Stimulated activated CD8-positive, alpha-beta memory T cell treated with anti-CD3 and anti-CD28 coated beads, Interleukin-15, amount 100 ng/mL, for 24 hours (primary cell): ENCODE measurements around the gene LDHB.
"Not testable (repeated sequence)": the region's sequence is repeated elsewhere in the genome, so short reads cannot be mapped to it uniquely, and the experiment has no call there.

Experiments
- DNase-seq: peaks from one replicate; pipeline ENCODE4 v3.0.0-alpha.2; 2020; ENCODE audit warnings: low read depth

LDHB gene

GRCh38 chr12:21607701-21608100, 49.9 kb downstream of the LDHB start:
- DNase-seq: no peak

- no peak for DNase-seq
These were observed 51.5 kb downstream of the LDHB start for GRCh38 chr12:21606175-21606574.

- DNase-seq: no peak
These were observed 53.2 kb downstream of the LDHB start, which contains the start of gene GYS2 for GRCh38 chr12:21604245-21605101. Gene GYS2, minus strand, starts transcription at chr12:21604847. Its CDS starts 255 bp downstream, at chr12:21604592.

DNA sequence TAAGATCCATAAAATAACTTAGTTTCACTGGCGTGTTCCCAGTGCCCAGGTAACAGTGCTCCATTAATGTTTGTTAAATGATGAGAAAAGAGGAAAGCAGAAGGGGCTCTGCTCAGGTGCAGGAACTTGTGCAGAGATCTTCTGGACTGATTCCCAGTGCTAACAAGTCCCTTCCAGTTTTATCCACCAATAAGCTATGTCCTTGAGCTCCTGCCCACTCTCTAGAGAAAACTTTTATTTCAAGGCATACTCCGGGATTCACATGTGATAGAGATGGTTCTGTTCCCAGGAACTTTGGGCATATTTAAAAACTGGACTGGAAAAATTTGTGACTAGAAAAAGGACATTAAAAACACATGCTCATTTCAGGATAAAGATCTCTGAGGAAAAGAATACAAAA, 54.9 kb downstream of the LDHB start:
- no peak for DNase-seq

DNA sequence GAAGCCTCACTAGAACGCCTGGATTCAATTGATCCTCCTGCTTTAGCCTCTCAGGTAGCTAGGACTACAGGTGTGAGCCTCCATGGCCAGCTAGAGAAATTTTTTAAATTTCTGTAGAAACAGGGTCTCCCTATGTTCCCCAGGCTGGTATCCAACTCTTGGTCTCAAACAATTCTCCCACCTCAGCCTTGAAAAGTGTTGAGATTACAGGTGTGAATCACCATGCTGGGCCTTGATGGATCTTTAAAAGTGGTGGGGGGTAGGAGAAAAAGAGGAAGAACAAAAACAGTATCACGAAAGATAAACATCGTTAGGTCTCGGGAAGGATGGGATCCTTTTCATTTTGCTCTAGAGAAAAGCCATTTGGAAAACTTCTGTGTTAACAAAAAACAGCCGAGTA, 57.4 kb downstream of the LDHB start:
- DNase-seq: no peak

GRCh38 chr12:21599143-21599999, 58.3 kb downstream of the LDHB start:
- DNase-seq: no peak

- no peak for DNase-seq
These were observed 59.0 kb downstream of the LDHB start for GRCh38 chr12:21598651-21599050.

GRCh38 chr12:21595356-21595755, 62.3 kb downstream of the LDHB start:
- not testable (repeated sequence) for DNase-seq

GRCh38 chr12:21585485-21585884, 72.2 kb downstream of the LDHB start:
- no peak for DNase-seq
